MM.1S (cell line): ENCODE results near the gene TOX2.

Experiments used
- DNase-seq: peaks from one replicate; pipeline ENCODE4 v3.0.0-alpha.2; 2015
- H2AFZ ChIP-seq: fragments of 300-600 bp; sonication (generic); 2 replicates; pipeline ENCODE4 v1.6.0; 2016; ENCODE audit warnings: antibody characterized with exemption, low read length
- H3F3A ChIP-seq: fragments of 300-600 bp; sonication (generic); 2 replicates; pipeline ENCODE4 v1.6.1; 2016; ENCODE audit warnings: mild to moderate bottlenecking, antibody characterized with exemption, low read length, moderate library complexity, mixed read lengths; ENCODE audit not compliant: insufficient read depth
- H3K27ac ChIP-seq: fragments of 300-600 bp; sonication (generic); 2 replicates; pipeline ENCODE4 v1.5.1; 2016; ENCODE audit warnings: mild to moderate bottlenecking, low read length
- H3K27me3 ChIP-seq: fragments of 300-600 bp; sonication (generic); replicated peaks from 2 replicates; pipeline ENCODE4 v1.6.0; 2016; ENCODE audit warnings: low read length; ENCODE audit not compliant: insufficient read depth
- H3K36me3 ChIP-seq: fragments of 300-600 bp; sonication (generic); replicated peaks from 2 replicates; pipeline ENCODE4 v1.6.1; 2016; ENCODE audit warnings: mild to moderate bottlenecking, low read length, mixed read lengths; ENCODE audit not compliant: insufficient read depth
- H3K4me1 ChIP-seq: fragments of 300-600 bp; sonication (generic); 2 replicates; pipeline ENCODE4 v1.6.1; 2016; ENCODE audit warnings: low read length, mixed read lengths
- H3K4me2 ChIP-seq: fragments of 300-600 bp; sonication (generic); 2 replicates; pipeline ENCODE4 v1.6.0; 2016; ENCODE audit warnings: low read depth, low read length
- H3K4me3 ChIP-seq: fragments of 300-600 bp; sonication (generic); 2 replicates; pipeline ENCODE4 v1.5.1; 2016; ENCODE audit warnings: low read length, mixed read lengths
- H3K79me2 ChIP-seq: fragments of 300-600 bp; sonication (generic); 2 replicates; pipeline ENCODE4 v1.6.1; 2016; ENCODE audit warnings: mixed run types, low read length, mixed read lengths
- H3K9ac ChIP-seq: fragments of 300-600 bp; sonication (generic); 2 replicates; pipeline ENCODE4 v1.6.1; 2016; ENCODE audit warnings: low read length, mixed read lengths
- H3K9me2 ChIP-seq: fragments of 300-600 bp; sonication (generic); replicated peaks from 2 replicates; pipeline ENCODE4 v1.6.1; 2016; ENCODE audit warnings: mild to moderate bottlenecking, low read length, mixed read lengths; ENCODE audit not compliant: insufficient read depth
- H3K9me3 ChIP-seq: fragments of 300-600 bp; sonication (generic); replicated peaks from 2 replicates; pipeline ENCODE4 v1.6.1; 2016; ENCODE audit warnings: mild to moderate bottlenecking, low read length, mixed read lengths; ENCODE audit not compliant: insufficient read depth
- H4K20me1 ChIP-seq: fragments of 300-600 bp; sonication (generic); 2 replicates; pipeline ENCODE4 v1.6.1; 2016; ENCODE audit warnings: mild to moderate bottlenecking, low read length, moderate library complexity, mixed read lengths; ENCODE audit not compliant: insufficient read depth
- EZH2 ChIP-seq: fragments of 300-600 bp; sonication (generic); optimal IDR thresholded peaks from 2 replicates; pipeline ENCODE3; 2017; ENCODE audit warnings: low read depth, mild to moderate bottlenecking, antibody characterized with exemption, low read length, mixed read lengths
- EZH2phosphoT487 ChIP-seq: fragments of 300-600 bp; sonication (generic); IDR thresholded peaks from 2 replicates; pipeline ENCODE4 v1.6.1; 2018; ENCODE audit warnings: antibody characterized with exemption, low read length
- TF ChIP-seq, protein P1 (sequence below): fragments of 300-600 bp; sonication (generic); IDR thresholded peaks from 2 replicates; pipeline ENCODE4 v1.5.1; 2016; ENCODE audit warnings: antibody characterized with exemption, low read length, mixed read lengths

Gene TOX2

DNA sequence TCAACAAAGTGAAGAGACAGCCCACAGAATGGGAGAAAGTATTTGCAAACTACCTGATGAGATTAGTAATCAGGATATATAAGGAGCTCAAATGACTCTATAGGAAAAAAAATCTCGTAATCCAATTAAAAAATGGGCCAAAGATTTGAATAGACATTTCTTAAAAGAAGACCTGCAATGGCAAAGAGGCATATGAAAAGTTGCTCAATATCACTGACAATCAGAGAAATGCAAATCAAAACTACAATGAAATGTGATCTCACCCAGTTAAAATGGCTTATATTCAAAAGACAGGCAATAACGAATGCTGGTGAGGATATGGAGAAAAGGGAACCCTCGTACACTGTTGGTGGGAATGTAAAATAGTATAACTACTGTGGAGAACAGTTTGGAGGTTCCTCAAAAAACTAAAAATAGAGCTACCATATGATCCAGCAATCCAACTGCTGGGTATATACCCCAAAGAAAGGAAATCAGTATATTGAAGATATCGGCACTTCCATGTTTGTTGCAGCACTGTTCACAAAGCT lies 65.0 kb downstream of the TOX2 start:
- H3K4me2 ChIP-seq: no peak overlapping the region
- no peaks in the 10 kb centered on the region; the same call in 1 of the 2 replicates for H3K36me3 ChIP-seq
- no peaks in the 10 kb centered on the region for H3F3A ChIP-seq
- no peak for DNase-seq
- H3K27me3 ChIP-seq: no peaks in the 10 kb centered on the region
- H3K79me2 ChIP-seq: peaks cover 42% of the 10 kb centered on the region
- H3K4me1 ChIP-seq: 0 out of 2 replicates have a peak, but pooled peaks cover 5% of the 10 kb centered on the region
- TF ChIP-seq EZH2: no peak
- TF ChIP-seq, protein P1, sequence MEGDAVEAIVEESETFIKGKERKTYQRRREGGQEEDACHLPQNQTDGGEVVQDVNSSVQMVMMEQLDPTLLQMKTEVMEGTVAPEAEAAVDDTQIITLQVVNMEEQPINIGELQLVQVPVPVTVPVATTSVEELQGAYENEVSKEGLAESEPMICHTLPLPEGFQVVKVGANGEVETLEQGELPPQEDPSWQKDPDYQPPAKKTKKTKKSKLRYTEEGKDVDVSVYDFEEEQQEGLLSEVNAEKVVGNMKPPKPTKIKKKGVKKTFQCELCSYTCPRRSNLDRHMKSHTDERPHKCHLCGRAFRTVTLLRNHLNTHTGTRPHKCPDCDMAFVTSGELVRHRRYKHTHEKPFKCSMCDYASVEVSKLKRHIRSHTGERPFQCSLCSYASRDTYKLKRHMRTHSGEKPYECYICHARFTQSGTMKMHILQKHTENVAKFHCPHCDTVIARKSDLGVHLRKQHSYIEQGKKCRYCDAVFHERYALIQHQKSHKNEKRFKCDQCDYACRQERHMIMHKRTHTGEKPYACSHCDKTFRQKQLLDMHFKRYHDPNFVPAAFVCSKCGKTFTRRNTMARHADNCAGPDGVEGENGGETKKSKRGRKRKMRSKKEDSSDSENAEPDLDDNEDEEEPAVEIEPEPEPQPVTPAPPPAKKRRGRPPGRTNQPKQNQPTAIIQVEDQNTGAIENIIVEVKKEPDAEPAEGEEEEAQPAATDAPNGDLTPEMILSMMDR: no peak
- TF ChIP-seq EZH2phosphoT487: no peak
- no peak overlapping the region for H2AFZ ChIP-seq
- H4K20me1 ChIP-seq: no peaks in the 10 kb centered on the region
- no peak overlapping the region for H3K4me3 ChIP-seq
- H3K9me2 ChIP-seq: no peaks in the 10 kb centered on the region
- H3K9ac ChIP-seq: no peak overlapping the region
- no peak overlapping the region for H3K27ac ChIP-seq
- no peaks in the 10 kb centered on the region for H3K9me3 ChIP-seq

DNA sequence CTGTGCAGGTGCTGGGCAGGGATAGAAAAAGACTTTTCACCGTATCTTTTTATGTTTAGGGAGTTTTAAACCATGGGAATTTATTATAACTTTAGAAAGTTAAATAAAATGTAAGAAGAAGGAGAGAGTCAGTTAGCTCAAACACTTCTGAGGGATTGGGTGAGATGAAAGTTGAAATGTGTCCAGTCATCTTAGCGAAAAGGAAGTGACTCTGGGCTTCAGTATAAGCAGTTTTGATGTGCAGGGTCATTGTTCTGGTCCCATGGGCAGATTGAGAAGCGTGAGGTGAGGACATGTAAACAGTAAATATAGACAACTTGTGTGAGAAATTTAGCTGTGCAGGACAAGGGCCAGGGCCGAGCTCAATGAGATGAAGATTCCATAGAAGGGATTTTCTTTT lies 66.9 kb downstream of the TOX2 start:
- Histone ChIP-seq H3K4me1 (0 out of 2 replicates have a peak, but pooled peaks cover under 1% of the 10 kb centered on the region), H3F3A (no peaks in the 10 kb centered on the region), H3K9me2 (no peaks in the 10 kb centered on the region), H2AFZ (no peak overlapping the region), H3K9ac (no peak overlapping the region), H3K4me3 (no peak overlapping the region), H4K20me1 (no peaks in the 10 kb centered on the region), H3K36me3 (no peaks in the 10 kb centered on the region; the same call in 1 of the 2 replicates), H3K9me3 (no peaks in the 10 kb centered on the region), H3K4me2 (no peak overlapping the region), H3K79me2 (peaks cover 46% of the 10 kb centered on the region), H3K27ac (no peak overlapping the region), H3K27me3 (no peaks in the 10 kb centered on the region)
- DNase-seq: no peak
- TF ChIP-seq EZH2phosphoT487 (no peak), EZH2 (no peak)
- TF ChIP-seq, protein P1: no peak

DNA sequence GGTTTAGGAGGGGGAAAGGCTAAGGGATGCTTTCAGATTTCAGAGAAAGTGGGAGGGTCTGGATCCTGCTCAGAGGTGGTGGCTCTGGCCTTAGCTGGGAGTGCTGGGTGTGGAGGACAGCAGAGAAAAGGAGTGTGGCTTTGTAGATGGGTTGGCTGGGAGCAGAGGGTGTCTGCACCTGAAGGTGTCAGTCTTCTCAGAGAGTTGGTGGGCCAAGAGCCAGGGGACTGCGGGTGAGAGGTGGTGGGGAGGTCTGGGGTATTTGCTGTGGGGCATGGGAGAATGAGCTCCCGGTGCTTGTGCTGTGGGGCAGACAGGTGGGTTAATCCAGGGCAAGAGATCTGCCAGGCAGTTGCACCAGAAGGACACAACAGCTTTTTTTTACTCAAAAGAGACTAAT lies 67.4 kb downstream of the TOX2 start:
- Histone ChIP-seq H2AFZ (no peak overlapping the region), H3K9me3 (no peaks in the 10 kb centered on the region), H3K4me2 (no peak overlapping the region), H3K79me2 (peaks cover 51% of the 10 kb centered on the region), H3K36me3 (no peaks in the 10 kb centered on the region), H3F3A (0 out of 2 replicates have a peak, but pooled peaks cover under 1% of the 10 kb centered on the region), H3K27me3 (no peaks in the 10 kb centered on the region), H3K9ac (no peak overlapping the region), H3K27ac (no peak overlapping the region), H3K9me2 (no peaks in the 10 kb centered on the region), H3K4me1 (peaks cover 2% of the 10 kb centered on the region), H3K4me3 (no peak overlapping the region), H4K20me1 (no peaks in the 10 kb centered on the region)
- no peak for TF ChIP-seq EZH2phosphoT487
- DNase-seq: no peak

DNA sequence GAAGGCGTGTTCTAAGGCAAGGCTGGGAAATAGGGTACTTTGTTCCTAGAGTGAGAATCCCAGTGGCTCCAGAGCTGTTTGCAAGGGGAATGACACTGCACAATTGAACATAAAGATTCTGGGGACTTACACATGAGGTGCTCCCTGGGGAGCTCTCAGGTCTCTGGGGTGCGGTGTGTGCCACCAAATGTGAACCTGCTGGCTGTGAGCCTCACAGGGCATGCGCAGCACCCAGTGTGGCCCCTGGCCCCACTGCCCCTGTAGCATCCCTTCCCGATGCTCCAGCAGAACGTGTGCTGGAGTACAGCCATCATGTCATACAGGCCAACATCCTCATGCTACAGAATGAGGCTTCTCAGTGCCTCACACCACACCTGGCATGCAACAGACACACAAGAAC lies 68.2 kb downstream of the TOX2 start:
- Histone ChIP-seq H3K27ac (no peak overlapping the region), H4K20me1 (no peaks in the 10 kb centered on the region), H3K4me3 (no peak overlapping the region), H3K27me3 (no peaks in the 10 kb centered on the region), H3K9ac (no peak overlapping the region), H3K9me2 (no peaks in the 10 kb centered on the region), H3K9me3 (no peaks in the 10 kb centered on the region), H3F3A (0 out of 2 replicates have a peak, but pooled peaks cover 3% of the 10 kb centered on the region), H3K79me2 (peaks cover 58% of the 10 kb centered on the region), H3K4me2 (no peak overlapping the region), H3K4me1 (peaks cover 10% of the 10 kb centered on the region), H3K36me3 (no peaks in the 10 kb centered on the region), H2AFZ (no peak overlapping the region)
- no peak for DNase-seq
- TF ChIP-seq, protein P1: no peak
- TF ChIP-seq EZH2phosphoT487: no peak
- no peak for TF ChIP-seq EZH2
